Caco-2 (cell line): ENCODE data around the gene ZBTB3. TPM values are rescaled to one million over a fixed set of nuclear protein-coding genes. Genes with fewer than 3 reads are reported as not detected.
A peak's percentile ranks its signal among the peaks of the same experiment; 100 is the strongest.

Source experiments
- BruUV-seq: library from RNA; stranded (reverse); fragments of 400-500 nt; replicated peaks from 2 replicates; lab custom pipeline; 2021; lab: Mats Ljungman, UMichigan
- CTCF ChIA-PET: fragments of 300-600 bp; sonication (Branson Sonifier 250); formaldehyde crosslinking; loops from one replicate; lab custom pipeline; 2022; ENCODE audit warnings: antibody characterized with exemption; lab: Charles Lee
- POLR2A ChIA-PET: fragments of 300-600 bp; sonication (Branson Sonifier 250); formaldehyde crosslinking; loops from one replicate; lab custom pipeline; 2022; ENCODE audit warnings: antibody characterized with exemption; lab: Charles Lee
- DNase-seq, 2 experiments: peaks; one replicate each; pipeline versions ENCODE4 v3.0.0 to v3.0.0-alpha.2; 2020 to 2022
- H3K27me3 ChIP-seq: replicated peaks from 2 replicates; pipeline ENCODE4 v1.6.0; 2011; ENCODE audit warnings: low read length; ENCODE audit not compliant: control insufficient read depth, insufficient read depth
- H3K36me3 ChIP-seq: 2 replicates; pipeline ENCODE4 v1.5.1; 2011; ENCODE audit warnings: low read length; ENCODE audit not compliant: control insufficient read depth, insufficient read depth
- H3K4me1 ChIP-seq: fragments of 250-450 bp; sonication (Bioruptor Pico); 2 replicates; pipeline ENCODE4 v1.5.1; 2020; ENCODE audit warnings: mild to moderate bottlenecking
- H3K4me3 ChIP-seq: 2 replicates; pipeline ENCODE4 v1.5.1; 2011; ENCODE audit warnings: low read depth, mild to moderate bottlenecking, control low read depth, low read length
- H3K9me3 ChIP-seq: fragments of 250-450 bp; sonication (Bioruptor Pico); 2 replicates; pipeline ENCODE4 v1.5.1; 2020; ENCODE audit warnings: mild to moderate bottlenecking, moderate library complexity
- H3K27ac Mint-ChIP-seq: one replicate; pipeline ENCODE4 v1.8.0; 2022; ENCODE audit warnings: mixed read lengths; ENCODE audit not compliant: unreplicated experiment
- H3K27me3 Mint-ChIP-seq: one replicate; pipeline ENCODE4 v1.8.0; 2022; ENCODE audit warnings: mixed read lengths; ENCODE audit not compliant: insufficient read depth, unreplicated experiment
- H3K36me3 Mint-ChIP-seq: one replicate; pipeline ENCODE4 v1.8.0; 2022; ENCODE audit warnings: mild to moderate bottlenecking, mixed read lengths; ENCODE audit not compliant: insufficient read depth, unreplicated experiment
- H3K4me1 Mint-ChIP-seq: one replicate; pipeline ENCODE4 v1.8.0; 2022; ENCODE audit warnings: low read depth, mixed read lengths; ENCODE audit not compliant: unreplicated experiment
- H3K4me3 Mint-ChIP-seq: one replicate; pipeline ENCODE4 v1.8.0; 2022; ENCODE audit warnings: mild to moderate bottlenecking, moderate library complexity, mixed read lengths; ENCODE audit not compliant: unreplicated experiment
- H3K9me3 Mint-ChIP-seq: one replicate; pipeline ENCODE4 v1.8.0; 2022; ENCODE audit warnings: mixed read lengths; ENCODE audit not compliant: unreplicated experiment
- CTCF ChIP-seq, 2 experiments: fragments of 200-600 bp in 1 of 2; IDR thresholded peaks; 1 replicate in 1 of 2; 2 replicates in 1 of 2; pipeline versions ENCODE4 v1.5.1 to v1.8.0; 2011 to 2022; ENCODE audit warnings: antibody characterized with exemption in 1 of 2, control low read depth in 1 of 2, inconsistent platforms in 1 of 2, low read depth in 1 of 2, low read length in 1 of 2, mild to moderate bottlenecking in 1 of 2, moderate library complexity in 1 of 2; ENCODE audit not compliant: insufficient read depth in 1 of 2, severe bottlenecking in 1 of 2, unreplicated experiment in 1 of 2
- intact Hi-C: fragments of 100-400 bp; cut with micrococcal nuclease; formaldehyde crosslinking; loops from one replicate; pipeline ENCODE4 v1.10.0; 2022; ENCODE audit not compliant: unreplicated experiment
- total RNA-seq: library from RNA; stranded (reverse); gene quantifications from 2 replicates; pipeline ENCODE4 v1.2.3, GENCODE V29; 2022

ZBTB3 gene
- total RNA-seq, 1 experiment from 2014 or later: 8.2 TPM

GRCh38 chr11:62726156-62726914, 27.6 kb downstream of the ZBTB3 start:
- no TSS peak for BruUV-seq
- Histone ChIP-seq H3K4me1 (peaks cover 29% of the 10 kb centered on the region), H3K4me3 (peak overlapping the region; percentile 94), H3K27me3 (no peaks in the 10 kb centered on the region), H3K36me3 (peaks cover 1% of the 10 kb centered on the region; the same call in 1 of the 2 replicates), H3K9me3 (no peaks in the 10 kb centered on the region)
- no peak for DNase-seq
- H3K27ac Mint-ChIP-seq: peak overlapping the region; percentile 98
- POLR2A ChIA-PET: interaction anchor here (0.6 to 4.8 kb wide), 14 partner anchors 13 to 155 kb away, joined by 3 to 71 read pairs (median 11); partner anchors contain the start of genes BSCL2, C11orf98, CSKMT and EEF1G
- H3K4me1 Mint-ChIP-seq: peaks cover 34% of the 10 kb centered on the region
- no peaks in the 10 kb centered on the region for H3K27me3 Mint-ChIP-seq
- intact Hi-C loops: loop anchor here (2.0 to 10.0 kb wide), 2 partner anchors 14 to 128 kb away; no protein-coding TSS in a partner anchor
- H3K4me3 Mint-ChIP-seq: peak overlapping the region; percentile 99
- no peaks in the 10 kb centered on the region for H3K9me3 Mint-ChIP-seq
- CTCF ChIA-PET: interaction anchor here (1.1 to 4.0 kb wide), 3 partner anchors 27 to 166 kb away, joined by 3 to 21 read pairs (median 4); partner anchors contain the start of gene ZBTB3
- no peak for TF ChIP-seq CTCF (IDR thresholded peaks at IDR 0.05; ENCODE audit: insufficient read depth in 1 of 2, low read depth in 1 of 2, low read length in 1 of 2, severe bottlenecking in 1 of 2, unreplicated experiment in 1 of 2)
- H3K36me3 Mint-ChIP-seq: peaks cover 88% of the 10 kb centered on the region

- DNase-seq: peak in 1 of 2 experiments; percentile 41
- BruUV-seq: TSS peak; percentile 18
- POLR2A ChIA-PET: interaction anchor here (0.8 to 4.8 kb wide), 3 partner anchors 20 to 131 kb away, joined by 4 to 71 read pairs (median 18); partner anchors contain the start of gene ZBTB3
- H3K27ac Mint-ChIP-seq: peak overlapping the region; percentile 98
- no peaks in the 10 kb centered on the region for H3K9me3 Mint-ChIP-seq
- Histone ChIP-seq H3K4me1 (peaks cover 29% of the 10 kb centered on the region), H3K27me3 (no peaks in the 10 kb centered on the region), H3K4me3 (peak overlapping the region; percentile 94), H3K9me3 (no peaks in the 10 kb centered on the region), H3K36me3 (peaks cover 4% of the 10 kb centered on the region)
- CTCF ChIA-PET: interaction anchor here (1.1 to 4.0 kb wide), 2 partner anchors 28 to 61 kb away, joined by 3 to 21 read pairs; partner anchors contain the start of gene ZBTB3
- TF ChIP-seq CTCF (IDR thresholded peaks at IDR 0.05; ENCODE audit: insufficient read depth in 1 of 2, low read depth in 1 of 2, low read length in 1 of 2, severe bottlenecking in 1 of 2, unreplicated experiment in 1 of 2): no peak
- H3K27me3 Mint-ChIP-seq: no peaks in the 10 kb centered on the region
- peaks cover 34% of the 10 kb centered on the region for H3K4me1 Mint-ChIP-seq
- H3K36me3 Mint-ChIP-seq: peaks cover 91% of the 10 kb centered on the region
- H3K4me3 Mint-ChIP-seq: peak overlapping the region; percentile 99
- intact Hi-C loops: loop anchor here (2.0 to 10.0 kb wide), 2 partner anchors 13 to 129 kb away; no protein-coding TSS in a partner anchor
Observed at GRCh38 chr11:62725646-62726045, 28.3 kb downstream of the ZBTB3 start.

- TF ChIP-seq CTCF (IDR thresholded peaks at IDR 0.05; ENCODE audit: insufficient read depth in 1 of 2, low read depth in 1 of 2, low read length in 1 of 2, severe bottlenecking in 1 of 2, unreplicated experiment in 1 of 2): no peak
- no peak overlapping the region for H3K27ac Mint-ChIP-seq
- no peak overlapping the region for H3K4me3 ChIP-seq
- H3K36me3 ChIP-seq: peaks cover 10% of the 10 kb centered on the region
- no peaks in the 10 kb centered on the region for H3K27me3 ChIP-seq
- no peaks in the 10 kb centered on the region for H3K9me3 ChIP-seq
- ChIA-PET CTCF (no interaction called here), POLR2A (no interaction called here)
- no peak for DNase-seq
- no peaks in the 10 kb centered on the region for H3K9me3 Mint-ChIP-seq
- peaks cover 30% of the 10 kb centered on the region for H3K4me1 Mint-ChIP-seq
- BruUV-seq: no TSS peak
- intact Hi-C loops: loop anchor here (10.0 kb wide), 1 partner anchor 131 kb away; no protein-coding TSS in a partner anchor
- peak overlapping the region; percentile 99 for H3K4me3 Mint-ChIP-seq
- no peaks in the 10 kb centered on the region for H3K27me3 Mint-ChIP-seq
- peaks cover 23% of the 10 kb centered on the region for H3K4me1 ChIP-seq
- H3K36me3 Mint-ChIP-seq: peaks cover 100% of the 10 kb centered on the region
Observed at GRCh38 chr11:62724171-62724570, 29.8 kb downstream of the ZBTB3 start.
